ENCODE results near the gene RNF20.

DNA sequence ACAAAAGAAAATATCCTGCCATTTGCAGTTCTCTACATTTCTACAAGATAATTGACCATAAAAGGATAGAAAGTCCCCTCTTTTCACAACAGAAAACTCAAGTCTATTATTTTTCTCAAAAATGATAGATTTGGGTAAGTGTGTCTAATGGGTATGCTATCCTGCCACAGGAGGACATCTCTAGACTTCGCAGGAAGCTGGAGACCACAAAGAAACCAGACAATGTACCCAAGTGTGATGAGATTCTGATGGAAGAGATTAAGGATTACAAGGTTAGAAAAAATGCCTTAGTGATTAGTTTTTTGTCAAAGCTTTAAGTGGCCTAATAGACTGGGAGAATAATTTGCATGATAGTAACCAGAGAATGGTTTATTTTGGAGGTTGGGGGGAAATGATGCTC is 28.1 kb downstream of the RNF20 start:
- TF ChIP-seq CTCF (IDR thresholded peaks at IDR 0.05) (no peak), POLR2A (IDR thresholded peaks at IDR 0.05) (no peak), POLR2AphosphoS5 (IDR thresholded peaks at IDR 0.05) (no peak)
